T-helper 9 cell (primary cell): ENCODE data around the gene RPTOR.
"Not testable (repeated sequence)": the region's sequence is repeated elsewhere in the genome, so short reads cannot be mapped to it uniquely, and the experiment has no call there.

Experiments
- DNase-seq: peaks from one replicate; pipeline ENCODE4 v3.0.0-alpha.2; 2020

The RPTOR gene

DNA sequence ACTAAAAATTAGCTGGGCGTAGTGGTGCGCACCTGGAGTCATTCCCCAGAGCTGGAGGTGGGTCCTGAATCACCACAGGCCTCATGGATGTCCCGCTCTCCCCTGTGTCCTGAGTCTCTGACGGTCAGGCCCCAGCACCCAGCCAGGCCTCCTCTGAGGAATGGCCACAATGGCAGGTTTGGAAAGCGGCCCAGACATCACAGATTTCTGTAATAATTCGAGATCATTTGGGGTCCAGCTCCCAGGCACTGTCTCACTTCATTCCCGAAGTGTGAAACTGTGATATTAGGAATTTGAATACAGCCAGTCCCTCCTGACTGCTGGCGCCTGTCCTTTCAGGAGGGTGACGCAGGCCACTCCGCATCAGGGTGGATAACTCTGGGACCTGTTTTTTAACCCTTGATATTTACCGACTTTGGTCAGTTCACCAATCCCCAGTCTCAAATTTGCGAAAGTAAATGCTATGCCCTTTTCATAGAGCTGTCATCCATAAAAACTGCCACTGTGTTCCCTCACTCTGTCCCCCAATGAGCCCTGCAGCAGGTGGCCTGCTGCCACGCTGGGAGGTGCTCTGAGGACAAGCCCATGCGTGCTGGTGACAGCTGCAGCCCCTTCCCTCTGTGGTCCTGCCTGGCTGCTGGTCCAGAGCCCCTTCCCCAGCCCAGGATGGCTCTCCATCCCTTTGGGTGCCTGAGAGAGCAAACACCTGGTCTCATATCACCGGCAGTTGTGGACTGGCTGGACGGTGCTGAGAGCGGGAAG lies 28.3 kb upstream of the RPTOR start:
- no peak for DNase-seq

DNA sequence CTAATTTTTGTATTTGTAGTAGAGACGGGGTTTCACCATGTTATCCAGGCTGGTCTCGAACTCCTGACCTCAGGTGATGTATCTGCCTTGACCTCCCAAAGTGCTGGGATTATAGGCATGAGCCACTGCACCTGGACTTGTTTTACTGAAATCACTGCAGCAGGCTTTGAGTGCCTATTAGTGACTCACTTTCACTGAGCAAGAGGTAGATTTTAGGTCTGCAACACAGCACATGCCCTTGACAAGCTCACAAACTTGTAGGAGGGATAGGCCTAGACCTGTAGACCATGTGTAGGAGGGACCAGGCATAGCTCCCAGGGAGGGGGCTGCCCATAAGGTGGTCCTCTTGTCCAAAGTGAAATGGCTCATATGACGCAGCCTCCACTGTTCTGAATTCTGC lies 27.0 kb upstream of the RPTOR start:
- no peak for DNase-seq

DNA sequence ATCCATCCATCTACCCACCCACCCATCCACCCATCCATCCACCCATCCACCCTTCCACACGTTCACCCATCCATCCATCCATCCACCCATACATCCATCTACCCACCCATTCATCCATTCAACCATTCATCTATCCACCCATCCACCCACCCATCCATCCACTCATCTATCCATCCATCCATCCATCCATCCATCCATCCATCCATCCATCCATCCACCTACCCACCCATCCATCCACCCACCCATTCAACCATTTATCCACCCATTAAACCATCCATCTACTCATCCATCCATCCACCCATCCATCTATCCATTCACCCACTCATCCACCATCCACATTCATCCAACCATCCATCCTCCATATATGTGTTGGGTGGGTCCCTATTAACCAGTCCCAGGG lies 26.2 kb upstream of the RPTOR start:
- DNase-seq: no peak

DNA sequence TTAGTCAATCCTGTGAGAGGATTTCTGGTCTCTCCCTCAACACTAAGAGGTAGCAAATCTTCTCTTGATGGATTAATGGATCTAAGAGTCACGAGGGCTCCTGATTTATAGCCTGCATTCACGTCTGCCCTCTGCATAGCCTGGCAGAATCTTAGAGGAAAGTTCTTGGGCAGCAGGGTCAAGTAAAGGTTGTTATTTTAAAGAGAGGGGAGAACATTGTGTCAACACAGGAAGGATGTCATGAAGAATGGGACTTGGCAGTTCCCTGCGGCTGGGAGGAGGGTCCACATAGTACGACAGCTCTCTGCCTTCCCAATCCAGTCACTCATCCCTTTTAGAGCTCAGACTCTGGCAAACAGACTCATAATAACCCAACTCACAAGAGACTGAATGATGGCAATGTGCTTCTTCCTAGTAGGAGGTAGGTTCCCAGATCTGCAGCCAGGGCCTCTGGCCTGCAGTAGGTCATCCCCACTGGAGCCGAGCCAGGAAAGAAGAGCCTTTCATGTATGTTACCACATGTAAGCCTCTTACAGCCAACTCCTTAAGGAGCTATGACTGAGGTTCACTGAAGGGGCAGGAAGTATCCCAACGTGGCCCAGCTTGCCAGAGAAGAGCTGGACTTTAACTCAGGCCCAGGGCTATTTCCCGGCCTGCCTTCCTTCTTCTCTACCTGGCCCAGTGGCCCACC lies 25.4 kb upstream of the RPTOR start:
- no peak for DNase-seq

DNA sequence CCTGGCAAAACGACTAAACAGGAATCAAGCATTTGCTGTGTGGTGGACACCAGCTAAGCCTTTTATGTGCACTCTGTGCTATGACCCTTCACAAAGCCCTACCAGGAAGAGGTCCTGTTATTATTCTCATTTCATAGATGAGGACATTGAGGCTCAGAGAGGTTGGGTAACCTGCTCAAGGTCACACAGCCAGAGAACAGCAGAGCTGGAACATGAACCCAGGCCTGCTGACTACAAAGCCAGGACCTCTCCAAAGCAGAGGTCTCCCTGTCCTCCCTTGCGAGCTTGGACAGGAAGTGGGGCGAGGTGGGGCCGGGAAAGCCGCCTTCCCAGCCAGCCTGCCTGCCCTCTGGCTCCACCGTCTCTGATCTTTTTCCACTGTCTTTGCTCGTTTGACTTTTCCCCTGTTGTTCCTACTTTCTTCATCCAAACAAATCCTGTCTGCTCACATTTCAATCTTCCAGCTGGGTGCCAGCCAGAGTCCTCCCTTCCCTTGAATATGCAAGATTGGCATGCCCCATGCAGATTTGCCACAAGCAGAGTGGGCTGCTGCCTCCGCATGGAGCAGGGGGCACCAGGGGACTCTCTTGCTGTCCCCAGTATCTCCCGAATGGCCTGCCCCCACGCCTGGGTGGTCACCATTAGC lies 23.7 kb upstream of the RPTOR start:
- no peak for DNase-seq

DNA sequence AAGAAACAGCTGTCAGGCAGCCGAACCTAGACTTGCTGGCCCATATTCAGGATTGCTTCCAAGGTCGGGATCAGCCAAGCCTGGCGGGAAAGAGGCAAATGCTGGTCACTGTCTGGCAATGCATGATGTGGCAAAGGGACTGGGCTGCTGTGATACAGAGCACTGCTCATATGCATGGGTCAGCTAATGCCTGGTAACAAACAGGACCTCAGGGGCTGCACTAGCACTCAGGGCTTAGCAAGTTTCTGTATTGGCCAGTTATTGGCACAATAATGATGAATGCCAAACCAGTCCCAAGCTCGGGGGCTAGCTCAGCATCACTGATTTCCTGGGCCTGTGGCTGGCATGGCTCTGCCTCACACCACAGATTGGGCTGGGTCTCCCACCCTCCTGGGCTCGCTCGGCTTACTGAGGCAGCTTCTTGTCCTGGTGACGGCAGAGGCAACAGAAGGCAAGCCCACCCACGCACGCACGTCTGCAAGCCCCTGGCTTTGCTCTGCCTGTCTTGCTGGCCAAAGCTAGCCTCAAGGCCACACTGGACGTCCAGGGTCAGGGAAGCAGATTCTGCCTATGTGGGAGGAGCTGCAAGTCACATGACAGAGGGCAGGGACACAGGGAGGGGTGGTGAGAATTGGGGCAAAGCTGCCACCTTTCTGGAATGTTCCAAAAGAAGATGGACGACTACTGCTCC lies 21.4 kb upstream of the RPTOR start:
- no peak for DNase-seq

DNA sequence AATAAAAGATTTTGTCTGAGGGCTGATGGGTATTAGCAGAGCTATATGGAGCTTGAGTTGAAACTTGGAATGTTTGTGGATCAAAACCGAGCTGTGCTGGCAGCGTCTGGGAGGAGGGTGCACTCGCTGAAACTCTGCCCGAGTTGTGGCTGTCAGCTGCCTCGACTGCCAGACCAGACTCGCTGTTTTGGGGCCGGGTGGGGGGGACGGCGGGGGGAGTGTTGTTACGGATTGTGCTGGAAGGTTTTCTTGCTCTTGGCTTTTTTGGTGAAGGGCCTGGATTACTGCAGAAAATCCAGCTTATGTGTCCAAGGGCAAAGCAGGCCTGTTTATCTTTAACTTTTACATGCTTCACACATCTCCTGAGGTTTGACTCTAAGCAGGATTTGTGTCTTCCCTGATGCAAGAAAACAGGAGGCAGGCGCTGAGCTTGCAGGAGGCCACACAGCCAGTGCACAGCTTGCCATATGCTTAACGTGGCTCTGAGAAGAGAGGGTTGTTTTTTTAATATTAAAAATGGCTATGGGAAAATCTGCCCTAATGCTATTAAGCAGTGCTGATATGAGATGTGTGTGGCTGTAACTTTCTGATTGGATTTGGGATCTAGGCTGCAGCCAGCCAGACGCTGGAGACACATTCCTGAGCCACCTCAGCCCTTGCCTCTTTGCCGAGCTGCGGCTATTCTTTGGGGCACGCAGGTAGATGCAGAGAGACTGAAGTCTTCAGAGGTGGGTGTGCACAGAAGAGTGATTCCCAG lies 20.5 kb upstream of the RPTOR start:
- DNase-seq: no peak

DNA sequence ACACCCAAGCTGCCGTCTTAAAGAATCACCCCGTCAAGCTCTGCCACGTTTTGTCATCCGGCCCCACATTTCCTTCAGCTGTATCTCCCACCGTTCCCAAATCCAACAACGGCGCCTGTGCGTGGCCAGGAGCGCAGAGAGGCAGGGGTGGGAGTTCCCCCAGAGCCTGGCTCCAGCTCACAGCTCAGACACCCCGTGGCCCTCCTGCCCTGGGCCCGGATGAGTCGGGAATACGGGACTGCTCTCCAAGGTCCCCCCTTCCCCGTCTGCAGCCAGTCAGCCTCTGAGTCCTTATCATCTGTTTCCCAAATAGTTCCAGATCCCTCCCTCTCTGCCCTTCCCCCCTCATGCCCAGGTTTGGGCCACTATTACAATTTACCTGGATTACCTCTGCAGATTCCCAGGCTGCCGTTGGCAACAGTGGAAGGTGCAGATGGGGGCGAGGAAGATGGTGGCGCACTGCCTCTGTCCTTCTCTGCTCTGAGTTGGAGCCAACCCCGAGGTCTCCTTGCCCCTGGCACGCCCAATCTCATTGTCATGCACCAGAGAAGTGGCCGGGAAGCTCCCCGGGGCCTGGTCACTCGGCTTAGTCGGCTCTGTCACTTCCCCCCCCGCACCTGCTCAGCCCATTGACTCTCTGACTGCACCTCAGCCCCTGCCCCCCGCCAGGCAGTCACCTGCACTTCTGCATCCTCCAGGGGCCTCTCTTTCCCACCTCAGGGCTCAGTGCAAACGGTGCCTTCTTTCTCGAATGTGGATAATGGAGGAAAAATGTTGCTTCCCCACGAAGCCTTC lies 18.3 kb upstream of the RPTOR start:
- no peak for DNase-seq

DNA sequence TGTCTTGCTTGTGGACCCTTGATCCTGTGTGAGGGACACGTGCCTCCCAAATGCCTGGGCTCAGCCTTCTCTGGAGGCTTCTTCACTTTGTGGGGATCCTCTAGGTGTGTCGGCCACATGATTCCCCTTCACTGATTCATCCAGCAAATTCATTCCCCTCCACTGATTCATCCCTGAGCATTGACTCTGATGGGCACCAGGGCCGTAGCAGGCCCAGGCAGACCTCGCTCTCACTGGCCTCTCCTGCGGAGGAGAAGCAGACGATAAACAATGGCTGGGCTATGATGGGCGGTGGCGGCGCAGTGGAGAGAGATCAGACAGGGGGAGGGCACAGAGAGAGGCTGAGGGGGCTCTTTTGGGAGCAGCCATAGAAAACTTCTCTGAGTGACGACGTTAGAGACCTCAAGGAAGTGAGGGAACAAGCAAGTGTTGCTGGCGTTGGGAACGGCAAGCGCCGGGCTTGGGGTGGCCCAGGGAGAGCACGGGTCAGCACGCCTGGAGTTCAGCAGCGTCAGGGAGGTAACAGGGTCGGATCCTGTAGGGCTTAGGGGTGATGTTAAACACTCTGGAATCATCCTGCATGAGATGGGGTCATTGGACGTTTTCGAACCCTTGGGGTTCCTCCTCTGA lies 17.5 kb upstream of the RPTOR start:
- no peak for DNase-seq

DNA sequence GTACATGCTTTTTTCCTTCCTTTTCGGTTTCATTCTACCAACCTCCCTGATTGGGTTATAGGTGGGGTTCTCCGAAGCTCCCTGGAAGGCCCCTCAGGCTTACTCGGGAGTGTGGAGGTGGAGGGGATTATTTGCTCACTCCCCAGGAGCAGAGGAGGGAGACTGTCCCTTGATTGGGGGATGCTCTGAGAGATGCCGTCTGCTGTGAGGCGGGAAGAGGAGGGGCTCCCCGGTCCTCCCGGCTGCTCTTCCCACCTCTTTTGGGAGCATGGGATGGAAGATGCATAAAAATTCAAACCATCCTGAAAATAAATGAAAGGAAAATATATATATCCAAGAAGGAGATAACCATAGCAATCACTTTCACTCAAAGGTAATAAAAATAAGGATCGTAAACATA lies 16.1 kb upstream of the RPTOR start:
- DNase-seq: no peak

DNA sequence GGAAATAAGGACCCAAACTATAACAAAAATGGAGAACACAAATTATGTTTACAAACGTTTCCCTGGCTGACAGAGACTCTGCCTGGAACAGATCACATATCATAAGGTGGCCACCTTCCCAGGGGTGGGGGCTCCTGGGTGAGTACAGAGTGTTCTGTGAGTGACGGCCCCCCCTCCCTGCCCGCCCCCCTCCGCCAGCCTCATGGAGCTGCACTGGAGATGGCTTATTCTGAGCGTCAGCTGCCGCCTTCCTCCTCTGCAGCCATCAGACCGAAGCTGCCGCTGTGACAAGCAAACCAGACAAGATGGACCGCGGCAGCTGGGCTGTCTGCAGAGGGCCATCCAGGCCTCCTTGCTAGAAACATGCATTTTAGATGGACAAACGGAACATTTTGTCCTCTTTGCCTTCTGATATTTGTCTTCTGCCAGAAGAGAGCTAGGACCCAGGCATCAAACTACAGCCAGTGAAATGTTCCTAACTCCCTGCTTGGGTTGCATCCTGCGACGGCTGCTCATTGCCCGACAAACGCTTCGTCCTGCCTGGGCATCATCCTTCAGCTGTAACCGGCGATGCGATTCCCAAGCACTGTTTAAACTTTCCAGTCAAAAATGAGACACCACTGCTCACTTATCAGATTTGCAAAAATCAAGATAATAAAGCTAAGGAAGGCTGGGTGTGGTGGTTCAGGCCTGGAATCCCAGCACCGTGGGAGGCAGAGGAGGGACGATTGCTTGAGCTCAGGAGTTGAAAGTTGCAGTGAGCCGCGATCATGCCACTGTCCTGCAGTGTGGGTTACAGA lies 15.3 kb upstream of the RPTOR start:
- DNase-seq: no peak

DNA sequence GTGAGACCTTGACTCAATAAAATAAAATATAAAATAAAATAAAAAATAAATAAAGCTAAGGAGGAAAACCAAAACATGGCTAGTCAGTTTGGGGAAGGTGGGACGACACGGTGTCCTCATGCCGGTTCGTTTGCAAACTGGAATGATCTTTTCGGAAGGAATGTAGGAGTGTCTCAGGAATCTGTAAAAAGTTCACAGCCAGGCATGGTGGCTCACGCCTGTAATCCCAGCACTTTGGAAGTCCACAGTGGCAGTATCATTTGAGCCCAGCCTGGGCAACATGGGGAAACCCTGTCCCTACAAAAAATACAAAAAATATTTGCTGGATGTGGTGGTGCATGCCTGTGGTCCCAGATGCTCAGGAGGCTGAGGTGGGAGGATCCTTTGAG lies 14.7 kb upstream of the RPTOR start:
- no peak for DNase-seq

DNA sequence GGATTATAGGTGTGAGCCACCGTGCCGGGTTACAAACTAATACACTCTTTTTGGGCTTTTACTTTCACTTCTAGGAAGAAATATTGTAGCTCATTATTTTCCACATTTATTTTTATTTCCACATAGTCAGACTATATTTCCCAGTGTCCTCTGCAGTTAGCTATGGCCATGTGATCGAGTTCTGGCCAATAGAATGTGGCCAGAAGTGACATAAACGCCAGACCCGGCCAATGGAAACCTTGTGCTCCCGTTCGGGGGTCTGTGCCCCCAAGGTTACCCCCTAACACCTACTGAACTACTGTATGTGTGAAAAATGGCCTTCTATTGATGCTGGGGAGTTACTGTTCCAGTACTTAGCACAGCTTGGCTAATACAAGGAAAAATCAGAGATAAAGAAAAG lies 13.2 kb upstream of the RPTOR start:
- DNase-seq: no peak

DNA sequence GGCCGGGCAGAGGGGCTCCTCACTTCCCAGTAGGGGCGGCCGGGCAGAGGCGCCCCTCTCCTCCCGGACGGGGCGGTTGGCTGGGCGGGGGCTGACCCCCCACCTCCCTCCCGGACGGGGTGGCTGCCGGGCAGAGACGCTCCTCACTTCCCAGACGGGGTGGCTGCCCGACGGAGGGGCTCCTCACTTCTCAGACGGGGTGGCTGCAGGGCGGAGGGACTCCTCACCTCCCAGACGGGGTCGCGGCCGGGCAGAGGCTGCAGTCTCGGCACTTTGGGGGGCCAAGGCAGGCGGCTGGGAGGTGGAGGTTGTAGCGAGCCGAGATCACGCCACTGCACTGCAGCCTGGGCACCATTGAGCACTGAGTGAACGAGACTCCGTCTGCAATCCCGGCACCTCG lies 7.3 kb upstream of the RPTOR start:
- DNase-seq: not testable (repeated sequence)

DNA sequence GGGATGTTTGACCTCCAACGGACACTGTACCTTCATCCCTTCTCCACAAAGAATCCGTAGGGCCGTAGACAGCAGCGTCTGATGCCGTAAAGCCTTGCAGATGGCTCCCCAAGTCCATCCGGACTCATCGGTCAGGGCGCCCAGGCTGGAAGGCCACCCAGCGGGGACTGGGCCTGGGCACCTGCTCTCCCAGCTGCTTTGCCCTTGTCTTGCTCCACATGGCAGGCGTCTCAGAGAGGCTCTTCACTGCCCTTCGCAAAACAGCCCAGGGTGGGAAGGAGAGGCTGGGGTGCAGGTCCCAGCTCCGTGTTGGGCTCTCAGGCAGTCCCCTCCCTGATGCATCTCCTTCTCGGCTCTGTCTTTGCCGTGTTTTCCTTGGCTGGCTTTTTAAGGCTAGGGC lies 6.2 kb upstream of the RPTOR start:
- DNase-seq: no peak

DNA sequence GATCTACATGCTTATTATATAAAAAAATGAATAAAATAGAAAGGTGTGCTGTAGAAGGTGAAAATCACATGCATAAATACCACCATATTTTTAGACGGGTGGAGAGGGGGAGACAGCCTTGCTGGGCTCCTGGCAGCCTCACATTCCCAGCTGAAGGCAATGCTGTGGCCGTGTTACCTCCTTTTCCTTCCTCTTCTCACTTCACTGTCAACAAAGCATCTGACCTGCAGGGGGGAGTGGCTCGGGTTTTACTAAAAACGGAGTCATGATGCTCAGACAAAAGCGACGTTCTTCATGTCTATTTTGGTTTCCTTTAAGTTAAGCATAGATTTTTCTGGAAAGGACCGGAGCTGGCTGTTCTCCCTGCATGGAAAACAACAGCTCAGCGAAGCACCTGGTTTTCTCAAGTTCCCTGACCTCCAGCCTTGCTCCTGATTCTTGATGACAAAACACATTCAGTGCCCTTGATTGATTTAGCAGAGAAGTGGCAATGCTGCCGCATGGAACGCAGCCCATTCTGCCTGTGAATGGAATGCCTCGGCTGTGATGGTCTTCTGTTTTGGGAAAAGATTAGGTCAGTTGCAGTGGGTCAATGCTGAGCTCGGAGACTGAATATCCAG lies 5.5 kb upstream of the RPTOR start:
- no peak for DNase-seq

DNA sequence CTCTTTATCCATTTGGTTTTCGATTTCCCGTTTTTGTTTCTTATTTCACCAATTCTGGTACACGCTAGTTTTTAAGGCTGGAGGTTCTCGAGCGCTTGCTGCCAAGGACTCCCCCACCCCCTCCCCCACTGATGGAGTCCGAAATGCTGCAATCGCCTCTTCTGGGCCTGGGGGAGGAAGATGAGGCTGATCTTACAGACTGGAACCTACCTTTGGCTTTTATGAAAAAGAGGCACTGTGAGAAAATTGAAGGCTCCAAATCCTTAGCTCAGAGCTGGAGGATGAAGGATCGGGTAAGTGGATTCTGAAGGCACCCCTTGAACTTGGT lies 825 bp downstream of the RPTOR start:
- DNase-seq: no peak

DNA sequence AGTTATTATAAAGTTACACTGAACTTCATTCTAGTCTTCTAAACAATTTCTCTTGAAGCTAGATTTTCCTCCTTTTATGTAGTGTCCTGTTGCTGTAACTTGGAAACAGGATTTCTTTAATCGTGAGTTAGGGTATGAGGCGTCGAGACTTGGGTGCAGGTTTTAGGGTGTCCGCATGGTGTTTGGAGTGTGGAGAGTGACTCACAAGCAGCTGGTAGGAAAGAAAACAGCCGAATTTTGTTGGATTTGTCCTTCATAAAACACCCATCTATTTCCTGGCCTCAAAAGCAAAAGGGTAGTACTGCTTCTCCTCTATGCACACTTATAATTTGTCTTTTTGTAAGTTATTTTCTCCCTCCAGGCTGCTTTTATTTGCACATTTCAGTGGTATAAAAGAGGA lies 1.6 kb downstream of the RPTOR start:
- no peak for DNase-seq

DNA sequence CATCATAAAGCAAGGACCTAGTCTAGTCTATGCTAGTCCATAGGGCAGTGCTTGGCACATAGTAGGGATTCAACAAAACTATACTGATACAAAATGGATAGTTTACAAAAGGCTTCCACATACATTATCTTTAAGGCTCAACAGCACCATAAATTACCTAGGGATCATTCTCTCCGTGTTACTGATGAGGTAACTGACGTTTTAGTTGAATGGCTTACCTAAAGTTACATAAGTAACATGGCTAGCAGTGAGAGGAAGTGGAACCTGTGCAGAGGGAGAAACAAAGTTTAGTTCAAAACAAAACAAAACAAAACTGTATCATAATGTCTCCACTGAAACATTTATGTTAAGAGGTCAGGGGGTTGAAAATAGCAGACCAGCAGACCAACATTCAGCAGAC lies 7.9 kb downstream of the RPTOR start:
- no peak for DNase-seq

DNA sequence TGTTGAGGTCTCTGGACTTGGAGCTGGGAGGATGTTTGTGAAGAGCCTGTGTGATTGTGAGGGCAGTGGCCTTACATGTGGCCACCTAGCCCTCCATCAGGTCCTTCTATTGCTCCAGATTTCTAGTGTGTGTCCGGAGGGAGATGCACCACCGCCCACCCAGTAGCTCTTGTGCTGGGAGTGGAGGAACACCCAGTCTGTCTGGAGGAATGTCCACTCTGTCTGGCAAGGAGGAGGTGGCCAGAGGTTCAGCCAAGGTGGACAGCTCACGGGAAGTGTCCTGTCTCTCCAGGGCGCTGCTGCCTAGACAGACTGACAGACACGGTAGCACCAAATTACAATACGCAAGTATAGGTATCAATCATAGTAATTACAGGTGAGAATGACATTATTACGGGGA lies 10.6 kb downstream of the RPTOR start:
- DNase-seq: no peak
